Thoracic aorta (tissue), 2 donors: ENCODE data around the gene CXCL3. TPM values are rescaled to one million over a fixed set of nuclear protein-coding genes. Genes with fewer than 3 reads are reported as not detected.

Experiments
- ATAC-seq: fragments of 150-250 bp; one replicate; pipeline ENCODE4 v1.8.0; 2017; ENCODE audit warnings: low read depth; ENCODE audit not compliant: insufficient number of reproducible peaks, low FRiP score
- DNase-seq: peaks from one replicate; pipeline ENCODE4 v3.0.0-alpha.2; 2020; ENCODE audit warnings: low spot score
- H3K27ac ChIP-seq, 2 donors: fragments of 200-600 bp; sonication (generic); 1 replicate in 1 of 2; 2 replicates in 1 of 2; pipeline ENCODE4 v1.5.1; 2016; ENCODE audit warnings: mild to moderate bottlenecking in 2 of 2, moderate library complexity in 2 of 2
- H3K27me3 ChIP-seq: fragments of 200-600 bp; sonication (generic); replicated peaks from 2 replicates; pipeline ENCODE4 v1.6.0; 2016; ENCODE audit warnings: mild to moderate bottlenecking; ENCODE audit not compliant: insufficient read depth
- H3K36me3 ChIP-seq: fragments of 200-600 bp; sonication (generic); one replicate; pipeline ENCODE4 v1.5.1; 2016
- H3K4me1 ChIP-seq, 2 donors: fragments of 200-600 bp; sonication (generic); 1 replicate in 1 of 2; 2 replicates in 1 of 2; pipeline versions ENCODE4 v1.5.1 to v1.6.0; 2016; ENCODE audit warnings: low read depth in 2 of 2, mild to moderate bottlenecking in 1 of 2; ENCODE audit not compliant: control insufficient read depth in 1 of 2
- H3K4me3 ChIP-seq: fragments of 200-600 bp; sonication (generic); 2 replicates; pipeline ENCODE4 v1.5.1; 2016; ENCODE audit warnings: mild to moderate bottlenecking
- H3K9me3 ChIP-seq: fragments of 200-600 bp; sonication (generic); 2 replicates; pipeline ENCODE4 v1.5.1; 2016
- CTCF ChIP-seq: fragments of 200-600 bp; sonication (generic); IDR thresholded peaks from one replicate; pipeline ENCODE4 v1.5.1; 2019; ENCODE audit warnings: antibody characterized with exemption
- total RNA-seq, 2 donors: library from RNA; depleted of rRNA; stranded (reverse); fragments of >200 nt; gene quantifications; one replicate each; pipeline versions ENCODE4 v1.1.0 to v1.2.3, GENCODE V29; 2016

CXCL3 gene
- 10 to 100 TPM in 1 of 2 donors, 1 to 10 TPM in 1; 4.9 to 11.9 TPM for total RNA-seq

- peak within 1 kb of the TSS in 1 of 2 donors; percentile 18 for H3K27ac ChIP-seq
- DNase-seq = peak; percentile 12
- peak; percentile 53 for TF ChIP-seq CTCF
These were observed at the start of gene CXCL3 for GRCh38 chr4:74038425-74039314. Gene CXCL3, minus strand, starts transcription at chr4:74038689. Its CDS starts 78 bp downstream, at chr4:74038611.

DNA sequence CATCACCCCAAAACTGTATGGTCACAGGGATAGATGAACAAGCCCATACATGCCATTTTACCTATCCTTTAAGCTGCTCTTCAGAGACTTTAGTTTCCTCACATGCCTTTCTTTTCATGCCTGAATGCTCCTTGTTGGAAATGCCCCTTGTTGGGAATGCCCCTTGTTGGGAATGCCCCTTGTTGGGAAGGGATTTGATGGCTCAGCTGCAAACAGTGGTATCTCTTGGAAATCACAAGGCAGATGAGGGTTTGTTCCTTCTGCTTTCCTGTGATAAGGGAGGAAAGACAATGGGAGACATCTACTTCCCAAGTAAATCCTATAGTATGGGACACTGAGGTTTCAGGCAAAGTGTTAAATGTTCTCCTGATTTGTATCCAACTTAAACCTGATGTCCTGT is 49.0 kb upstream of the CXCL3 start:
- no peaks in the 10 kb centered on the region for H3K36me3 ChIP-seq
- no peaks in the 10 kb centered on the region for H3K9me3 ChIP-seq
- H3K4me3 ChIP-seq = no peak overlapping the region
- DNase-seq (no peak), ATAC-seq (no peak)
- no peak overlapping the region for H3K27ac ChIP-seq
- TF ChIP-seq CTCF = no peak
- no peaks in the 10 kb centered on the region for H3K27me3 ChIP-seq
- no peaks in the 10 kb centered on the region for H3K4me1 ChIP-seq

More at GRCh38 chr4:74038425-74039314, at the start of gene CXCL3:
- ATAC-seq = peak; percentile 11
- H3K4me1 ChIP-seq = peaks cover 0 to 14% of the 10 kb centered on the region in 2 donors
- H3K36me3 ChIP-seq = no peaks in the 10 kb centered on the region
- peak within 1 kb of the TSS; percentile 75 for H3K4me3 ChIP-seq
- H3K9me3 ChIP-seq = no peaks in the 10 kb centered on the region
- no peaks in the 10 kb centered on the region for H3K27me3 ChIP-seq

- Histone ChIP-seq H3K27me3 (no peaks in the 10 kb centered on the region), H3K9me3 (no peaks in the 10 kb centered on the region), H3K4me3 (no peak overlapping the region), H3K4me1 (no peaks in the 10 kb centered on the region), H3K27ac (no peak overlapping the region), H3K36me3 (no peaks in the 10 kb centered on the region)
- TF ChIP-seq CTCF = no peak
- no peak for DNase-seq
- ATAC-seq = no peak
These were observed 47.2 kb upstream of the CXCL3 start for GRCh38 chr4:74085669-74086068.

DNA sequence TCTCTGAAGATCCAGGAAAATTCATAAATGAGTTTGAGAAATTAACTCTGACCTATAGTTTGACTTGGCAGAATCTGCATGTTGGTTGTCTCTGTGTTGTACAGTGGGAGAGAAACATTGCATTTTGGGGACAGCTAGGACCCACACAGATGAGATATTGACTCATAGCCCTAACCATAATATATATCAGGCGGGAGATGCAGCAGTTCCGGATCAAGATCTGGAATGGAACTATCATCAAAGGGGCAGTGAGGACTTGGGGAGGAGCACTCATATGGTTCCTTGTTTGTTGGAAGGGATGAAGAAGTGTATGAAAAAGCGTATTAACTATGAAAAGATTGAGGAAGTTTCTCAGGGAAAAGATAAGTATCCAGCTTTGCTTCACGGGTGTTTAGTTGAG is 46.5 kb upstream of the CXCL3 start:
- Histone ChIP-seq H3K4me3 (no peak overlapping the region), H3K4me1 (no peaks in the 10 kb centered on the region), H3K9me3 (no peaks in the 10 kb centered on the region), H3K36me3 (no peaks in the 10 kb centered on the region), H3K27me3 (no peaks in the 10 kb centered on the region), H3K27ac (no peak overlapping the region)
- no peak for TF ChIP-seq CTCF
- DNase-seq (no peak), ATAC-seq (no peak)

DNA sequence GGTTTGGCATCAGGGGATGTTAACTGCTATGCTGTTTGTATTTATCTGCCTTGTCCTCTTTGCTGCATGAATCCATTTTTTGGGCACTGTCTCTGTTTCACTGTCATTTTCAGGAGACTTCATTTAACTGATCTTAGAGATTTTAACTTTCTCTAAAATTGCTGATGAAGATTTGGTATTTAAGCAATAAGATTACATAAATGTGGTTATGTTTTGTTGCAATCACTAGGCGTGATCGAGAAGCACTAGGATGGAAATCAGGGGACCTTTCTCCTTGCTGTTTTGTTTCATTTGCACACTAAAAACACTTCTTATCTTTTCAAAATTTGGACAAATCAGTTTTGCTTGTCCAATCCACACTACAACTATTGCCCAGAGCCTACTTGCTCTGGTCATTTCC is 45.1 kb upstream of the CXCL3 start:
- DNase-seq (no peak), ATAC-seq (no peak)
- Histone ChIP-seq H3K27me3 (no peaks in the 10 kb centered on the region), H3K9me3 (no peaks in the 10 kb centered on the region), H3K4me3 (no peak overlapping the region), H3K36me3 (no peaks in the 10 kb centered on the region), H3K27ac (no peak overlapping the region), H3K4me1 (no peaks in the 10 kb centered on the region)
- TF ChIP-seq CTCF = no peak
